Bronchial epithelial cell (primary cell): ENCODE results near the gene ACTN4. TPM values are rescaled to one million over a fixed set of nuclear protein-coding genes. Genes with fewer than 3 reads are reported as not detected.

Experiments
- DNase-seq: peaks from one replicate; pipeline ENCODE4 v3.0.0-alpha.2; 2010; ENCODE audit warnings: low read depth
- FAIRE-seq: peaks from 2 replicates; lab custom pipeline; 2011; peaks lifted over from hg19 to GRCh38; lab: Jason Lieb, UNC
- H3K27me3 ChIP-seq: 2 replicates; pipeline ENCODE4 v1.5.1; 2011; ENCODE audit warnings: low read length; ENCODE audit not compliant: control insufficient read depth, insufficient read depth
- H3K36me3 ChIP-seq: 2 replicates; pipeline ENCODE4 v1.5.1; 2011; ENCODE audit warnings: low read length; ENCODE audit not compliant: control insufficient read depth, insufficient read depth
- H3K4me3 ChIP-seq: 2 replicates; pipeline ENCODE4 v1.5.1; 2011; ENCODE audit warnings: mild to moderate bottlenecking, low read depth, low read length, control low read depth
- CTCF ChIP-seq: IDR thresholded peaks from 2 replicates; pipeline ENCODE4 v1.5.1; 2011; ENCODE audit warnings: mild to moderate bottlenecking, moderate library complexity, low read length, control low read depth, inconsistent platforms; ENCODE audit not compliant: insufficient read depth, severe bottlenecking
- total RNA-seq: library from RNA; depleted of rRNA; stranded (reverse); fragments of >200 nt; gene quantifications from 2 replicates; pipeline ENCODE4 v1.2.1, GENCODE V29; 2014

ACTN4 gene
- total RNA-seq, 1 donor from 2014 or later = 130 TPM

- no peaks in the 10 kb centered on the region for H3K27me3 ChIP-seq
- H3K36me3 ChIP-seq = peaks cover 48% of the 10 kb centered on the region
- DNase-seq = no peak
- no peak for TF ChIP-seq CTCF
- H3K4me3 ChIP-seq = no peak overlapping the region
- no peak for FAIRE-seq
These were observed 81.5 kb downstream of the ACTN4 start for GRCh38 chr19:38728752-38729541.

GRCh38 chr19:38729653-38730469 is 82.4 kb downstream of the ACTN4 start:
- Histone ChIP-seq H3K4me3 (no peak overlapping the region), H3K27me3 (no peaks in the 10 kb centered on the region), H3K36me3 (peaks cover 40% of the 10 kb centered on the region)
- peak; percentile 88 for TF ChIP-seq CTCF
- peak; percentile 38 for DNase-seq
- no peak for FAIRE-seq

GRCh38 chr19:38730470-38730730 is 83.0 kb downstream of the ACTN4 start:
- Histone ChIP-seq H3K4me3 (no peak overlapping the region), H3K27me3 (no peaks in the 10 kb centered on the region), H3K36me3 (peaks cover 36% of the 10 kb centered on the region)
- TF ChIP-seq CTCF = no peak
- DNase-seq (no peak), FAIRE-seq (no peak)

- no peaks in the 10 kb centered on the region for H3K27me3 ChIP-seq
- no peak for TF ChIP-seq CTCF
- peak; percentile 90 for FAIRE-seq
- H3K4me3 ChIP-seq = no peak overlapping the region
- peaks cover 31% of the 10 kb centered on the region for H3K36me3 ChIP-seq
- DNase-seq = no peak
These were observed 83.5 kb downstream of the ACTN4 start for GRCh38 chr19:38730731-38731589.

- H3K4me3 ChIP-seq = no peak overlapping the region
- H3K36me3 ChIP-seq = peaks cover 24% of the 10 kb centered on the region
- H3K27me3 ChIP-seq = no peaks in the 10 kb centered on the region
- TF ChIP-seq CTCF = no peak
- DNase-seq (no peak), FAIRE-seq (no peak)
These were observed 84.3 kb downstream of the ACTN4 start for GRCh38 chr19:38731654-38732301.
